ENCODE results near the gene PTPRK.
"Not testable (repeated sequence)": the region's sequence is repeated elsewhere in the genome, so short reads cannot be mapped to it uniquely, and the experiment has no call there.

Gene PTPRK

GRCh38 chr6:128434752-128435151 is 85.6 kb downstream of the PTPRK start:
- not testable (repeated sequence) for DNase-seq

DNA sequence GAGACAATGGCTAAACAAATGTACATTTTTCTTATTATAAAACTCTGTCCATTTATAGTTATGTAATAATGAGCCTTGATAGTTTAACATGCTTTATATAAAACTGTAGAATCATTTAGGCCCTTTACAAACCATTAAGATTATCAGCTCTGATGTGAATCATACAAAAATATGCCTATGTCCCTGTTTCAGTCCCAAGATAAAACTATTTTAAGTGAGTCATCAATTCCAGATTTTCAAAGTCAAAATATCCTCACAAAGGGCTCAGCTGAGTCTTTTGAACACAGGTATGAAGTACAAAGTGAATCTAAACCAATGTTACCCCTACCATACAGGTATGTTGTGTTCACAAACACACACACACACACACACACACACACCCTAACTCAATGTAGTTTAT is 88.0 kb downstream of the PTPRK start:
- no peak for DNase-seq

- DNase-seq = no peak
These were observed 93.3 kb downstream of the PTPRK start for GRCh38 chr6:128427139-128427538.

DNA sequence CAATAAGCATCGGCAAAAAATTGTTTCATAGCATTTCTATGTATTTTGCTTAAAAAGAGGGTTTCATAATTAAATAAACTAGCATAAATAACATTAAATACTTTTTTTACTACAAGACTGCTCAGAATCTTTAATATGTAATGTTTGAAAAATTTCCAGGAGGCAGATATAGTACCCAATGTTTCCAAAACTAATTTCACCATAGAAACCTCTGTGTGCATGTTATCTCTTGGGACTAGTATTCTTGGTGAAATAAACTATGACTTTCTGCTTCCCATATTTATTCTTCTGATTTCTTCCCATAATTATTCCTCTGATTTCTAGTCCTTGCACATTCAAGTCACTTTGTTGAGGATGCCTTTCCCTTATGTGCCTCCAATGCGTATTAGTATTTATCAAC is 94.5 kb downstream of the PTPRK start:
- no peak for DNase-seq

DNA sequence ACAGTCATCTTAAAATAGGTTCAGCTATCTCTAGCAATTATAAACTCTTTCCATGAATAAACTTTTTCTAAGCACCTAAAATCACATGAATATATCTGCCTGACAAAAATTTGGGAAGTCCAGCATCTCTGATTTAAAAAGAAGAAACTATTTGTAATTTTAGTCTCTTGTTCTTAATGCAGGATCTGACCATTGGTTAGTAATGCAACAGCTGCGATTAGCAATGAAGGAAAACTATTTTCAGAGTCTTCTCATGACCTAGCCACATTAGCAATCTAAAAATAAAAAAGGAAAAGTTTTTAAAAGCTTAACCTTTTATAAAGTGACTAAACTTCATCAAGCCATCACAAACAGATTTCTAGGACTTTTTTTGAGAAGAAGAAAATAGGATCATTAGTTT is 97.5 kb downstream of the PTPRK start:
- DNase-seq = no peak

DNA sequence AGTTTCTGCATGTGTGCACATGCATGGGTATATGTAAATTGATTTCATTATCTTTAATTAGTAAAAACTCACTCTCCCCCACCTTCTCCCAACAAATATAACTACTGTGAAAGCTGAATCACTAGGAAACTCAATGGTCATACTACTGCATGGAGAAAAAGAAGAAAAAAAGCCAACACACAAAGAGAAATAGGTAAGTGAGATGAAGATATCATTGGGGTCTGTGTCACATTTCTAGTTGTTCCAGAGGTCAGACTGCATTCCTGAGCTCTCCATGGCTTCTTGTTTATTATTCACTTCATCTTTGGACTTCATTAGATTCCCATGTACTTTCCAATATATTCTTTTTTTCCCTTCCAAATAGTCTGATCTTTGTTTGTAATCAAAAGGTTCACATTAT is 98.2 kb downstream of the PTPRK start:
- no peak for DNase-seq

- no peak for DNase-seq
These were observed 98.6 kb downstream of the PTPRK start for GRCh38 chr6:128421788-128422187.

DNA sequence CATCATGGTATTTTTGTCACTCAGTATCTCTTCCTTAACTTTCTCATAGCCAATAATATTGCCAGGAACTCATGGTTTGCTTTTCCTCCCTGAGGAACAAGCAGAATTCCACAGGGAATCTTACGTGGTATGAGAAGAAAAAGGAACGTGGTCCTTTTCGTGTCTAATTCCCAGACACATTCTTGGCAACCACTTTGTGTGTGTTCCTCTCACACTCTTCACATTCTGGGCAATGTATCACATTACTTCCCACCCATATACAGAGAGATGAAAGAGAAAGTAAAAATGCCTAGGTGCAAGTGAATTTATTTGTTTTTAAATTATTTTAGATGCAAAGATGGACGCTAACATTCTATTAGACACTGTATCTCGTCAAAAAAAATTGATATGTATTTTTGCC is 102.7 kb downstream of the PTPRK start:
- DNase-seq = no peak

- DNase-seq = no peak
These were observed 105.0 kb downstream of the PTPRK start for GRCh38 chr6:128415387-128415786.

GRCh38 chr6:128414943-128415342 is 105.5 kb downstream of the PTPRK start:
- DNase-seq = no peak

GRCh38 chr6:128413291-128413690 is 107.1 kb downstream of the PTPRK start:
- DNase-seq = no peak

DNA sequence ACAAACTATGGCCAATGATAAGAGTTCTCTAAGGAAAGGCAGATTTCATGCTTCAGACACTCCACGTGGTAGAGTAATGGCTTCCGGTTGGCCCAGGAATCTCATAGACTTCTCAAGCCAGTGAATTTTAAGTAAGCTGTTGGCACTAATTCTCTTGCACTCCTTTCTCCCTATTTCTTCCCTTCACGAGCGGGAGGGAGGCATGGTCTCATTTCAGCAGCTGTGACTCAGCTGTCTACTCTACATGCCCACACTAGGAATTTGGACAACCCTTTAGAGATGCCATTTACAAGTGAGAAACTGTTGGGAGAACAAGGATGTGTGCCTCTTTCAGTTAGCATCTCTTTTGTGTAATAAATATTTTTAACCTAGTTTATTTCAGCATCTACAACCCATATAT is 107.7 kb downstream of the PTPRK start:
- no peak for DNase-seq

DNA sequence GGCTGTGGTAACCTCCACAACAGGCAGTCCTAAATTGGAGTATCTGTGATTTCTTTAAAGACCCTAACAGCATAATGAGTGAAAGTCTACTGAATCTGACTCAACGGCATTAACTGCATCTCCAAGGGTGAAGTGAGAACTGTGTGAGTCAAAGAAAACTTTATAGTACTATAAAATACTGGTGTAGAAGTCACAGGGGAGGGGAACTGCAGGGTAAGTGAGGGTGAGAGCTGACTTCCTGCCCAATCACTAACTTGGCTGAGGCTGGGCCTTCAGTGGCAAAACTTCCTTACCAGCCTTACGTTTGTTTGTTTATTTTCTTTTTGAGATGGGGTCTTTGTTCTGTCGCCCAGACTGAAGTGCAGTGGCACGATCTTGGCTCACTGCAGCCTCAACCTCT is 109.8 kb downstream of the PTPRK start:
- DNase-seq = no peak

DNA sequence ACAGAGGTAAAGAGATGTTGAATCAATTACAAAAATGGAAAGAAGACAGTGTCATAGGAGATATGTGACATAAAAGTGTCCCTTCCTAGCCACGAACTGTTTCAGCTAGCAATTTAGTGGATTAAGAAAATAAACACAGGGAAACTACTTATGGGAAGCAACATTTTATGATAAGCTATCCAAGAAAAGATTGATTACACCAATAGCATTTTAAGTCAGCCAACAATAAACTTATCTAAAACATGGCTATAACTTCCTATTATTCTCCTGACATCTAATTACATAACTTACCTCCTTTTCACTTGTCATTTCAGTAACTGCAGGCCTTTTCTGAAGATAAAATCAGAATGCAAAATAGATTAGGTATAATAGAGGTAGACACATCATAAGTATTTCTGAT is 111.4 kb downstream of the PTPRK start:
- DNase-seq = no peak

DNA sequence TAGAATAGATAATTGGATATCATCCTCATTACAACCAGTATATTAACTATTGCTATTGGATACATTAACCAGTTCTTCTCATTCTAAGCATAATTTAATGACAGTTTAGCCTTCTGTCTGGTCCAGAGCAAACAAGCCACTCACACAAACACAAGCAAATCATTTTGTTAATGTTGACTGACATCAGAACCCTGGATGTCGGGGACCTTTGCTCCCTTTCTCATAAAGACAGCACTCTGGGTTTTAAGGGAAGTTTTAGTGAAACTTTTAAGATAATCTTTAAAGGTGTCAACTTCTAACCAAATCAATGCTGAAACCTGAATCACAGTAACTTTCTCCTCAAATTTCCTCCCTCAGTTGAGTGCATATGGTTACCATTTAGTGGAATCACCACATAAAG is 113.9 kb downstream of the PTPRK start:
- DNase-seq = no peak

DNA sequence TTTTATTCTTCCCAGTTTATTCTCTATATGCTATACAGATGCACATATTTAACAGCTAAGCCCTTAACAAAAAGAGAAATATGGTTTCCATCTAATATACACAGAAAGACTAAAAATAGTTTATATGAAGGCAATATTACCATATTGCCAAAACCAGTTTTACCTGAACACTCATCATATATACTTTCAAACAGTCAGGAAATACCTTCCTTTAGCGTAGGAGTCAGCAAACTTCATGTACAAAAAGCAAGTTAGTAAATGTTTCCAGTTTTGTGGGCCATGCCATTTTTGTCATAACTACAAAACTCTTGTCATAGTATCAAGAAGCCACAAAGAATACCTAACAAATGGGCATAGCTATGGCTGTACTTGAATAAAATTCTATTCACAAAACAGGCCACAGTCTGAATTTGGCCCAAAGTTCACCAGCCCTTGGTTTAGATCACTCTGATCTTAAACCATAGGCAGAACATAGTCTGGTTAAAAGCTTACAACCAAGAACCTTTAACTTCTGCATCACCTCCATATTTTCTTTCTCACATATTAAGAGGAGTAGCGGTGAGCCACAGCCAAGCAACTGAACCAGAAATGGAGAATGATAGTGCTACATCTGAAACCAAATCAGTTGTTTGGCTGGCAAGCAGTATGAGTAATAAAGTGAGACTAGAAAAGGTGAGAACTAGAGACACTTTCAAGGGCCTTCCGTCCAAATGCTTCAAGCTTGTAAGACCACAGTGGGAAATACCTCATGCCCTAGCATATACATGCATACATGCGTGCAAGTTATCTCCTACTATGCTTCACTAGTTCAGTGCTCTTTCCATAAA is 116.6 kb downstream of the PTPRK start:
- DNase-seq = no peak

DNA sequence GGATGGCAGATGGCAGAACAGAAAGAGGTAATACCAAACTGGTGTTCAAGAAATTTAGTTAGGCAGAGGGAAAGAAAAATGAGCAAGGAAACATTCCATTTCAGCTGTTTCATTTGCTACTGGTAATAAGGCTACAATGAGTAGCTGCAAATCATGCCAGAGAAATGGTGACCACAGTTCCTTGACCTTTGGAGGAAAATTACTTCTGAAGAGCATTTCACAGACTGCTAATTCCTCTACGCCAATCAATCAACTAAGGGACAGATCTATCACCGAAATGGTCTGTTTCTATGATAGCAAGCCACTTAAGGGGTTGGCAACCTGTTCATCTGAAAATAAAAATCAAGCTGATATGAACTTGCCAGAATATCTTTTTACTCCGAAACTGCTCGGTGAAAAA is 119.5 kb downstream of the PTPRK start:
- no peak for DNase-seq

DNA sequence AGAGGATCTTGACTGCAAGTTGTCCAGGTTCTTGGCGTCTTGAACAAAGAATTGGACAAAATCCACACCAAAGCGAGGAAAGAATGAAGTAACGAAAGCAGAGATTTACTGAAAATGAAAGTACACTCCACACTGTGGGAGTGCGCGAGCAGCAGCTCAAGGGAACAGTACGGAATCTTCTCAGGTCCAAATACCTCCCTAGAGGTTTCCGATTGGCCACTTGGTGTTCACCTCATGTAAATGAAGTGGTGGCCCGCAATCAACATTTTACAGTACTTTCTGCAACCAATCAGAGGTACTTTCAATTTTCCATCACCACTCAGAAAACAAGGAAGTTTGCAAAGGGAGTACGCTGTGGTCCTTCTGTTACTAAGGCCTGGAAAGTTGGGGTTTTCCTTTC is 122.4 kb downstream of the PTPRK start:
- no peak for DNase-seq

GRCh38 chr6:128395596-128395995 is 124.8 kb downstream of the PTPRK start:
- no peak for DNase-seq

- no peak for DNase-seq
These were observed 125.2 kb downstream of the PTPRK start for GRCh38 chr6:128395188-128395587.

DNA sequence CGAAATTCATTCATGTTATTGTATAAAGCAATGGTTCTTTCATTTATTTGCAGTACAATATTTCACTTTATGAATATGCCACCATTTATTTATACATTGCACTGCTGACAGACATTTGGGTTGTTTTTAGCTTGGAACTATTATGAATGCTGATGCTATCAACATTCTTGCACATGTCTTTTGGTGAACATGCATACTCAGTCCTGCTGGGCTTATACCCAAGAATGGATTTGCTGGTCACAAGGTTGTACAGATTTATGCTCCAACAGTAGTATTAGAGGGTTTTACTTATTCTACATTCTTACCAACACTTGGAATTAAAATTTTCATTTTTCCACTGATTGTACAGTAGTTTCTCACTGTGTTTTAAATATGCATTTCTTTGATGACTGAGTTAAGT is 126.2 kb downstream of the PTPRK start:
- no peak for DNase-seq

- peak; percentile 78 for DNase-seq
These were observed 130.4 kb downstream of the PTPRK start for GRCh38 chr6:128389820-128390534.

DNA sequence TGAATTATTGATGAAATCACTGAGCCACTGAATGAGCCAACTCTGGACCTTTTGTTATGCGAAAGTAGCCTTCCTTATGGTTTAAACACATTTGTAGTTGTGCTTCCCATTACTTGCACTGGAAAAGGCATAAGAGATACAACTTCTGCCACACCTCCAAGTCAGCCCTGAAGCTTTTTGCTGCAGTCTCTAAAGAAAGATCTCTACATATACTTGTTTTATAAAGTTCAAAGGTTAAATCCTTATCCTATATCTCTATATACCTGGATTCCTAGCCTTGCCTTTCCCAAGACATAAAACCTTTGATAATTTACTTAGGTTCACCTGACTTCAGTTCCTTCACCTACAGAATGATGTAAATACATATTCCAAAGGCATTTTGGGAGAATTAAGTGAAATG is 132.0 kb downstream of the PTPRK start:
- no peak for DNase-seq

- no peak for DNase-seq
These were observed 139.5 kb downstream of the PTPRK start for GRCh38 chr6:128380891-128381290.

- no peak for DNase-seq
These were observed 140.8 kb downstream of the PTPRK start for GRCh38 chr6:128379577-128379976.

All from NCI-H1417 treated with DMSO at 0.1 percent for 48 hours (cell line).